HK-2 (cell line): ENCODE data around the gene CDH4.
"Not testable (repeated sequence)": the region's sequence is repeated elsewhere in the genome, so short reads cannot be mapped to it uniquely, and the experiment has no call there.

ENCODE experiments used
- DNase-seq: peaks from one replicate; pipeline ENCODE4 v3.0.0-alpha.2; 2018; ENCODE audit not compliant: unreplicated experiment

The CDH4 gene

GRCh38 chr20:61417221-61417941 is 165.3 kb downstream of the CDH4 start:
- no peak for DNase-seq

GRCh38 chr20:61419010-61419409 is 166.9 kb downstream of the CDH4 start:
- DNase-seq, result no peak

- DNase-seq, result no peak
Observed at GRCh38 chr20:61419501-61419900, 167.4 kb downstream of the CDH4 start.

GRCh38 chr20:61420056-61420455 is 168.0 kb downstream of the CDH4 start:
- DNase-seq, result no peak

- DNase-seq, result no peak
Observed at GRCh38 chr20:61420781-61421180, 168.7 kb downstream of the CDH4 start.

GRCh38 chr20:61422636-61423425 is 170.8 kb downstream of the CDH4 start:
- DNase-seq, result no peak

- DNase-seq, result no peak
Observed at GRCh38 chr20:61424011-61424627, 172.1 kb downstream of the CDH4 start.

- no peak for DNase-seq
Observed at GRCh38 chr20:61424628-61425420, 172.8 kb downstream of the CDH4 start.

- DNase-seq, result not testable (repeated sequence)
Observed at GRCh38 chr20:61425541-61425991, 173.5 kb downstream of the CDH4 start.

GRCh38 chr20:61426352-61426751 is 174.3 kb downstream of the CDH4 start:
- DNase-seq, result no peak

GRCh38 chr20:61429458-61430227 is 177.6 kb downstream of the CDH4 start:
- DNase-seq, result no peak

- DNase-seq, result no peak
Observed at GRCh38 chr20:61430228-61430624, 178.2 kb downstream of the CDH4 start.

- no peak for DNase-seq
Observed at GRCh38 chr20:61433176-61433575, 181.1 kb downstream of the CDH4 start.

GRCh38 chr20:61433816-61434215 is 181.8 kb downstream of the CDH4 start:
- no peak for DNase-seq

GRCh38 chr20:61434341-61434781 is 182.3 kb downstream of the CDH4 start:
- DNase-seq, result no peak

GRCh38 chr20:61435184-61435822 is 183.2 kb downstream of the CDH4 start:
- DNase-seq, result no peak

- DNase-seq, result no peak
Observed at GRCh38 chr20:61435823-61436220, 183.8 kb downstream of the CDH4 start.

GRCh38 chr20:61436283-61436666 is 184.2 kb downstream of the CDH4 start:
- DNase-seq, result no peak

GRCh38 chr20:61436667-61437279 is 184.7 kb downstream of the CDH4 start:
- no peak for DNase-seq
